GM18858 (cell line): Measurements from ENCODE around the gene RAP1GDS1.
A peak's percentile ranks its signal among the peaks of the same experiment; 100 is the strongest.
"Not testable (repeated sequence)": the region's sequence is repeated elsewhere in the genome, so short reads cannot be mapped to it uniquely, and the experiment has no call there.

Source experiments
- ATAC-seq: cut with Tn5 transposase; IDR thresholded peaks from one replicate; pipeline ENCODE4 v1.9.1; 2021; ENCODE audit not compliant: unreplicated experiment

Gene RAP1GDS1

DNA sequence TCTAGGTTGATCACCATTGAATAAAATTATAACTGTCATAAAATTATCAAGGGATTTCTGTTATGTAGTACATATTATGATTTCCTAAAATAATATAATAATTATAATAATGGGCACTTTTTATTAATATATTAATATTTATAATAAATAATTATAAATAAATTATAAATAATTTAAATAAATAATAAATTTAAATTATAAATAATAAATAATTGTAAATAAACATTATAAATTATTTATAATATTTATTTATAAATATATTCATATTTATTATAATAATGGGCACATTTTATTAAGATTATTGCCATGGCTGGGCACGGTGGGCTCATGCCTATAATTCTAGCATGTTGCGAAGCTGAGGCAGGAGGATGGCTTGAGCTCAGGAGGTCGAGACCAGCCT is 24.5 kb downstream of the RAP1GDS1 start:
- ATAC-seq, result no peak

DNA sequence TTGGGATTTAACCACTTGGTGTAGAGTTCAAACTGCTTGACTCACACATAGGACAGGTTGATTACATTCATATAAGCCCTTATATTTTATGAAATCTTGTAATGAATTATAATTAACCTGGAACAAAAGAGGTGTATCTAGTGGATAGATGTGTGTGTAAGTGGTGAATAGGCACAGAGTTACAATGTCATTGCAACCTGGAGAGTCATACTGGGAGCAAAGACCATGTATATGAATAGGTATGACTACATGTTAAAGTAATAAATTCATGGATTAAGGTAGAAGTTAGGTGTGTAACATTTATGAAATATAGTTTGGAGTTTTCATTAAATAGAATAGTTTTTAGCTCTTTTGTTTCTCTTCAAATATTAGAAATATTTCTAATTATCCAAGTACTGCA is 26.1 kb downstream of the RAP1GDS1 start:
- no peak for ATAC-seq

DNA sequence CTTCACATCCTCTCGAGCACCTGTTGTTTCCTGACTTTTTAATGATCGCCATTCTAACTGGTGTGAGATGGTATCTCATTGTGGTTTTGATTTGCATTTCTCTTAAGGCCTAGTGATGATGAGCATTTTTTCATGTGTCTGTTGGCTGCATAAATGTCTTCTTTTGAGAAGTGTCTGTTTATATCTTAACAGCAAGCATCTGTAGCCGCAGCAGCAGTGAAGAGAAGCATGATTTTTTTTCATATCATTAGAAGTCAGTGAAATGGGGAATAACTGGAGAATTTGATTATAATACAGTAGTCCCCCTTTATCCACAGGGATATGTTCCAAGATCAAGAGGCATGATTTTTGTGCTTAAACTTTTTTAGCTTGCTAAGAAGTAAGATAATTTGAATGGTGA is 27.5 kb downstream of the RAP1GDS1 start:
- not testable (repeated sequence) for ATAC-seq

DNA sequence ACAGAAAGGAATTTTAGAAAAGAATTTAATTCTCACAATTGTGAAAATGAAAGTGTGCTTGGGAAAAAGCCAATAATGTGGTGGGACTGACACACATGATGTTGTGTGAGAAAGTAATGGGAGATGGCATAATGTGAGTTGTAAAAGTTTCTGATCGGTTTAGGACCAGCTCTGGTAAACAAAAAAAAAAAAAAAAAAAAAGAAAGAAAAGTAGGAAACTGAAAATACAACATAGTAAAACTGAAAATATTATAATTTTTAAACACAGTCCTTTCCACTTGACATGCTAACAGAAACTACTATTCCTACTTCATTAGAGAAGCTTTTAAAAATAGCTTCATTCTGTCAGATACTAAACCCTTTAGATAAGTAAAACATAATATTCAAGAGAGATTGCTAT is 28.2 kb downstream of the RAP1GDS1 start:
- peak; percentile 73 for ATAC-seq

DNA sequence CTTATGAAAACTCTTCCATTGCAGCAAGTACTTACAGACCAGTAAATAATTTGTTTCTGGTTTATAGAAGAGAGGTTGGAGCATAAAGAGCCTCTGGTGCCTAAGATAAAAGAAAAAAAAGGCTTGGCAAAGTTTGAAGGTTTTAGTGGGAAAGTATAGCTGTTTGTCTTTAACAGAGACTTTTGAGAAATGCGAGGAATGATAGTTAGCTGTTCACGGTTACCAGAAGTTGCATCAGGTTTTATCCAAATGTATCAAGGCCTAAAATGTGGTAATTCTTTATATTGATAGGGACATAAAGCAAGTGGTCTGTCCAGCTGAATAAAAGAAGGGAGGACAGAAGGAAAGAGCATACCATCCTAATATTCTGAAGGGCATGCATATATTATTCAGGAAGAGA is 29.3 kb downstream of the RAP1GDS1 start:
- ATAC-seq, result no peak

DNA sequence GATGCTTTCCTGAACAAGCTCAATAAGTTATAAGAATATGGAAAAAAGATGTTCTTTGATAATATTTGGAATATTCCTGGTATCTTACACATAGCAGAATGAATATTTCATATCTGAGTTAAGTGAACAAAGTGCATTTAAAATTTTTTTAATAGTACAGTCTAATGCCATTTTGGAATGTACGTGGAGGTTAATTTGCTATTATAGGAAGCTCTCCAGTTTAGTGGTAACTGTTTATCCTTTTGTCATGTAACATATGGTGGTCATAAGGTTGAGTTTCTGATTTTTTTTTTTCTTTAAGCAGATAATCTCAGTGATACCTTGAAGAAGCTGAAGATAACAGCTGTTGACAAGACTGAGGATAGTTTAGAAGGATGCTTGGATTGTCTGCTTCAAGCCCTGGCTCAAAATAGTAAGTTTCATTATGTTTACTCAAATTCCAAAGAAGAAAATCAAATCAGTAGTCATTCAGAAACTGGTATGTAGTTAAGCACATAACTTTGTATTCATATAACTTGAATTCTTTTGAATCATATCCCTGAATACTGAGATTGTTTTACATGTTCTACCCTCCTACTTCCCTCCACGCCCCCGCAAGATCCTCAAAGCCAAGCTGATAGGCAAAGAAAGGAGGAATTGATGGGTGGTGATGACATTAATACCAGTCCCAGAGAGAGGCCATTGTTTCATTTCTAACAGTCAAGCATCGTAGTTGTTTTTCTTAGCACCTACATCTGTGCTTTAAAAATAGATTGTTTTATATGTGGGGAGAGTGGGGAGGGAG is 32.1 kb downstream of the RAP1GDS1 start:
- ATAC-seq, result no peak

DNA sequence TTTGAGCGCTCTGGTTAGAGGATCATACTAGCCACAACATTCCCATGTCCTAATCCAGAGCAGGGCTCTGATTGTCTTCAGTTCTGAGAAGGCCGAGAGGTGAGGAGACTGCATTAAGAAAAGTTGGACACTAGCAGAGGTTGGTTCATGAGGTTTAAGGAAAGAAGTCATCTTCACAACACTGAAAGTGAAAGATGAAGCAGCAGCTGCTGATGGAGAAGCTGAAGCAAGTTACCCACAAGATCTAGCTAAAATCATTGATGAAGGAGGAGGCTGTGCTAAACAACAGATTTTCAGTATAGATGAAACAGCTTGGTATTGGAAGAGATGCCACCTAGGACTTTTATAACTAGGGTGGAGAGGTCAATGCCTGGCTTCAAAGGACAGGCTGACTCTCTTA is 36.8 kb downstream of the RAP1GDS1 start:
- ATAC-seq, result no peak

DNA sequence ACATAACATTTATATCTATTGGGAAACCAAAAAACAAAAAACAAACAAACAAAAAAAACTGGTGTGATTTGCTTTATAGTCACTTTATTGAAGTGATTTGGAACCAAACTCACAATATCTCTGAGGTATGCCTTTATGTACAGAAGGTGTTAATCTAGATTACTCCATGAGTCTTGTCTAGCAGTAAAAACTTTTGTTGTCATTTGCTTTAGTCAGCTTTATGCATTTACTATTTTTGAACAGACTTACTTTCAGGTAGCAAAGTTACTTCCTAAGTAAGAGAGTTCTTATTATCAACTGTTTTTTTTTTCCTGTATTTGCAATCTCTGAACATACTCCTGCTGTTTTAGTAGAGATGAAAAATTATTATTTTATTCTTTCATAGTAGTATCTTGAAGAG is 39.5 kb downstream of the RAP1GDS1 start:
- ATAC-seq, result no peak

DNA sequence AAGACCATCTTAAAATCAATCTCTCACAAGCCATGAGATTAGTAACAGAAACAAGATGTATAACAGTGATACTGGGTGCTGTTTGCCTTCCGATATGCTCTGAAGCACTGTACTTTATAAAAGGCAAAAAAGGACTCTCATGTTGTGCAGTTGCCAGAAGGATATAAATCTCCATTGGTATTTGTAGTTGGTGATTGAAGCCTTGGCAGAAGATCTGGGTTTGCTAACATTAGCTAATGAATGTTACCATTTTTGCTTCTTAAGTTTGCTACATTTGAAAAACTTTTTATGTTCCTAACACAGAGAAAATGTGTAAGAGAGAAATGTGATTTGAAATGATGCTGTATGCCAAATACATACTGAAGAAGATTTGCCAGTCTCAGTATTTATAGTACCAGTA is 44.4 kb downstream of the RAP1GDS1 start:
- ATAC-seq, result no peak

DNA sequence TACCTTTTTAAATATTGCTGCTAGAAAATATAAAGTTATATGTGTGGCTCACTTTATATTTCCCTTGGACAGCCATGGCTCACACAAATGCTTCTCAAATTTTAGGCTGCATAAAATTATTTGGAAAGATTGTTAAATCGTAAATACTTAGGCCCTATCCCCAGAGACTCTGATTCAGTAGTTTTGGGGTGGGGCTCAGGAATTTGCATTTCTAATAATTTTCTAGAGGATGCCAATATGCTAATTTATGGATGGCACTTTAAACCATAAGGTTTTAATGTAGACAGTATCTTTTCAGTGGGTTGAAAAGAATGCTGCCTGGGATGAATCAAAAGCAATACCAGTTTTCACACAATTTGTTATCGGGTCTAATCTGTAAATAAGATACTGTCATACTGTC is 49.7 kb downstream of the RAP1GDS1 start:
- no peak for ATAC-seq

DNA sequence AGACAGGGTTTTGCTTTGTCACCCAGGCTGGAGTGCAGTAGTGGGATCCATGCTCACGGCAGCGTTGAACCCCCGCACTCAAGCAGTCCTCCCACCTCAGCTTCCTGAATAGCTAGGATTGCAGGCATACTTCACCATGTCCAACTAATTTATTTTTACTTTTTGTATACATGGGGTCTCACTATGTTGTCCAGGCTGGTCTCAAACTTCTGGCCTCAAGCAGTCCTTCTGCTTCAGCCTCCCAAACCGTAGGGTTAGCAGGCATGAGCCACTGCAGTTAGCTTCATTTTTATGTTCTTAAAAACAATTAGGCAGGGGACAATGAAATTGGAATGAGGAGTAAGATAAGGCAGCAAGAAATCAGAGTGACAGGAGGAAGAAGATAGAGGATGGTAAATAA is 50.5 kb downstream of the RAP1GDS1 start:
- no peak for ATAC-seq

DNA sequence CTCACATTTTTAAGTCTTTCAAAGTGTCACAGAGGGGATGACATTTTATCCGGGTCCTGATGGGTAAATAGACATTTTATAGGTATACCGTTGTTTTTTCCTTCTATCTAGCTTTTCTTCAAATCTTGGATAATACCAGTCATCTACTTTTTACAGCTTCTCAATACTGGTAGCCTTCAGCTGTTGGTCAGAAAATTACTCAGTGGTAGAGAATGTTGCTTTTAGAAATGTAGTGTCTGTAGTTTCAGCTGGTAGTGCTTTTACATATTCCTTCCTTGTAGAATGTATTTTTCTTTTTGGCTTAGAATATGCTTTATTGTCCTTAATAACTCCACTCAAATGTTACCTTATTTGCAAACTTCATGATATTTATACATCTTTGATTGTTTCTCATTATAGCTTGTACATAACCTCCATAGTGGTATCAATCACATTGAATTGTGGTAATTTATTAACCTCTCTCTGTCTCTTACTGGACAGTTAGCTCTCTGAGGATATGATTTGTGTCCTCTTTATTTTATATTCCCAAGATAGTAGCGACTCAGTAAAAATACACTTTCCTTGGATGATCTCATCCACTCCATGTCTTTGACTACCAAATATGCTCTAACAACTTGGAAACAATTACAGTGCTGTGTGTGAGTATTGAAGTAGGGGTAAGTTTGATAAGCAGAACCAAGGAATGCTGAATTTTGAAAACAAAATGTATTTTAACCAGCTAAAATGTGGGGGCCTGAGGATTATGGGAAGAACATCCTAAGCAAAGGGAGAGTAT is 53.8 kb downstream of the RAP1GDS1 start:
- no peak for ATAC-seq

DNA sequence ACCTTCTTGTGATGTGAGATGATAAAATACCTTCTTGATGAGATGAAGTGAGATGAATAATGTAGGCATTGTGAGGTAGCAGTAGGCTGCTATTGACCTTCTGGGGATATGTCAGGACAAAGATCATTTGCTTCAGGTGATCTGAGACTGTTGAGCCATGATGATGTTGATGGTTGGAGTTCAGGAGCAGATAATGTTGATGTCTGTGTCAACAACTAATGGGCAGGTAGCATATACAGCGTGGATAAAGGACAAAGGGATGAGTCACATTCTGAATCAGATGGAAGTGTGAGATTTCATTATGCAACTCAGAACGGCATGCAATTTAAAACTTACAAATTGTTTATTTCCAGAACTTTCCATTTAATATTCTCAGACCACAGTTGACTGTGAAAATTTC is 57.3 kb downstream of the RAP1GDS1 start:
- ATAC-seq, result no peak

DNA sequence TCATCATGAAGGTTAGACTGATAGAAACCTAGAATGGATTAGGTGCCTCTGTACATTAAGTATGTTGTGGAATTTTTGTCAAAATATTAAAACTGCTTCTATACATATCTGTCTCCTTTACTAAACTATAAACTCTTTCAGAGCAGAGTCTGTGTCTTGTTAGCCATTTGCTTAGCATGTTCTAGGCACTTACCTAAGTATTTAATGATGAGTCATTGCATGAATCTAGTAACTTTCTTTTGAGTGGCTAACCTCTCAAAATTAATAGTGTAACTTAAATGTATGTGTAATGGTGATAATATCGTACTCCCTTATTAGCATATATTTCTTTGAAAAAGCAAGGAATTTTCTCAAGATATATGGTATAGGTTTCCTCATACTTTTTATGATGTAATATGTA is 57.8 kb downstream of the RAP1GDS1 start:
- no peak for ATAC-seq

DNA sequence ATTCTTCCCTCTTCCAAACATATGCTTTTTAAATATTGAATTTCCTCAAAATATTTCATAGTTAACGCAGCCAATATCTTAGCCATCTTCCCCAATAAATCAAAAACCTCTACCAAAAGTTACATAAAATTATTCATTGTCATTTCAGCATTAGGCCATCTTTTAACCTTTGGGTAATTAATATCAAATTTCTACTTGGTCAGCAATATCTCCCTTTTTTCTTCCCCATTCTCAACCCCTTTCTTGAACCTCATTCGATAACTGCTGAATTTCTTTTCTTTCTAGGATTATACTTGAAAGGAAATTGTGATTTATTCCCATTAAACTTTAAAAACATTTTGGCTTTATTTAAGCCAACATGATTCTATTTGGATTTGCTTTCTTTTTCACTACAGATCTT is 65.0 kb downstream of the RAP1GDS1 start:
- ATAC-seq, result no peak

DNA sequence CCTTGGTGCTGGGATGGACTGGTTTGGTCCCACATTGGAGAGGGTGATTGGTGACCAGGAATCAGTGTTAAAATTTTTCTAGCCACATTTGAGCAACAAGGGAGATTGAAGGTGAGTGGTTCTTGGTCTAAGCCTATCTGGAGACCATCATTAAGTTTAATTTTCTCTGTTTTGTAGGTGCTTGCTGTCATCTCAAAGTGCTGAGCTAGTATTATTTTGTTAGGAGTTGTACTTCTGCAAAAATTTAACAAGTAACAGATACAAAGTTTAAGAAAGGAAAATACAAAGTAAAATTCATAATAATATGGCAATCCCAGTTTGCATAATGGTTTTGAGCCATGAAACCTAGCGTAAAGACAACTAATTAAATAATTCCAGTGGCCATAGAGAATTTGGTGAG is 66.5 kb downstream of the RAP1GDS1 start:
- ATAC-seq, result no peak

DNA sequence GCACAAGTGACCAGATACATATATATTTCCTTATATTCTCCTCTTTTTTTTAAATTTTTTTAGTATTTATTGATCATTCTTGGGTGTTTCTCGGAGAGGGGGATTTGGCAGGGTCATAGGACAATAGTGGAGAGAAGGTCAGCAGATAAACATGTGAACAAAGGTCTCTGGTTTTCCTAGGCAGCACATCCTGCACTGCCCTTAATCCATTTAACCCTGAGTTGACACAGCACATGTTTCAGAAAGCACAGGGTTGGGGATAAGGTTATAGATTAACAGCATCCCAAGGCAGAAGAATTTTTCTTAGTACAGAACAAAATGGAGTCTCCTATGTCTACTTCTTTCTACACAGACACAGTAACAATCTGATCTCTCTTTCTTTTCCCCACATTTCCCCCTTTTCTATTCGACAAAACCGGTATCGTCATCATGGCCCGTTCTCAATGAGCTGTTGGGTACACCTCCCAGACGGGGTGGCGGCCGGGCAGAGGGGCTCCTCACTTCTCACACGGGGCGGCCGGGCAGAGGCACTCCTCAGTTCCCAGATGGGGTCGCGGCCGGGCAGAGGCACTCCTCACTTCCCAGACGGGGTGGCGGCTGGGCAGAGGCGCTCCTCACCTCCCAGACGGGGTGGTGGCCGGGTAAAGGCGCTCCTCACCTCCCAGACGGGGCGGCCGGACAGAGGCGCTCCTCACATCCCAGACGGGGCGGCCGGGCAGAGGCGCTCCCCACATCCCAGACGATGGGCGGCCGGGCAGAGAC is 68.9 kb downstream of the RAP1GDS1 start:
- not testable (repeated sequence) for ATAC-seq

DNA sequence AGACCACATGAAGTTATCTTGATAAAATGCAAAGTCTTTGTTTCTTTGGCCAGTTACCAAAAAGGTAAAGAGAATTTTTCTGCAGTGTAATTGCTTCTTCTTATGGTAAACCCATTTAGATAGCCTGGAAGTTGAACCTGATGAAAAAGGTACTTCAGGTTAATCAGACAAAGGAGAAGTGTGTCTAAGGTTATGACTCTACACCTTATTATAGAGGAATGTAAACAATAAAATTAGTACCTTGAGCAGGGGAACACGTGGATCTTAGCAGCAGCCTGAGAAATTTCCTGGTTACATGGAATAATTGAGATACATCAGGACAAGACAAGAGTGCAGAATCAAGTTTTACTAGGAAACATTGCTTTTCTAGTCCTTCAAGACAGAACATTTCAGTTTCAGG is 70.8 kb downstream of the RAP1GDS1 start:
- no peak for ATAC-seq

DNA sequence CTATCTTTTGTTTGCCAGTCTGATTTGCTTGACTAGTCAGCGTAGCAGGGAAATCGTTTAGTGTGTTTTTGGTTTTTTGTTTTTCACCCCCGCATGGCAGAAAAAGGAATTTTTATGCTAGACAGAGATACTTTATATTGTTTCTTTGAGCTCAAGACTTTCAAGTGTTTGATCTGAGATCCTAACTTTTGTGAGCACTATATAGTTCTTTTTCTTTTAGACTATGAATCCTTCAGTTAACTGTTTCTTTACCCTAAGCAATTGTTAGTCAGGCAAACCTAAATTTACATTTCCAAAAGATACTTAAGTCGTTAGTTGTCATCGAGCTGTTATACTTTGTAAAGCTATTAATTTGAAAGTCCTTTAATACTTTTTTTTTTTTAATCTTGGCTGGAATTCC is 73.3 kb downstream of the RAP1GDS1 start:
- ATAC-seq, result no peak

DNA sequence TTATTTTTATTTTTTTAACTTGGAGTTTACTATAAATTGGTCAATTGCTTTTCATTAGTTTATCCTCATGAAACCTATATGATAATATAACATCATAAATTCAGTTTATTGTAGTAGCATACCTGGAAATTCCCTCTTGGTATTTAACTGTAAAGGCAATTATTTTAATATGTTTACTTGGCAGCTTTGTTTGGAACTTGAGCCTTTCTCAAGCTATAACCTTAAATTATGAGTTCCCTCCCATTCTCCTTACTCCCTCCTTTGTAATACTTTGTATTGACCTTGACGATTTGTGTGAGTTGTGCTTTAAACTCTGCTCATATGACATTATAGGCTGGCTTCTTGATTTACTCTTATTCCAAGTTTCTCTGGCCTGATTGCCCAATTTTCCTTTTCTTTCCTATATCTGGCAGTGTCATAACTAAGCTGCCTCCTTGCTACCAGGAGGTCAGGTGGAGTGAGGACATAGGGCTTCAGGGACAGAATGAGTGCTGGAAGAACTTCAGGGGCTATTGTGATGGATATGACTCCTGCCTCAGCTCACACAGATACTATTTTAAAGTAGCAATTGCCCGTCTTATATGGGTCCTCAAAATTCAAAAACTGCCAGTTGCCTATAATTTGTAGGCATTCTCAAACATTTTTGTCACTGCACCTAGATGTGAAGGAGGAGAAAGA is 77.7 kb downstream of the RAP1GDS1 start:
- no peak for ATAC-seq

DNA sequence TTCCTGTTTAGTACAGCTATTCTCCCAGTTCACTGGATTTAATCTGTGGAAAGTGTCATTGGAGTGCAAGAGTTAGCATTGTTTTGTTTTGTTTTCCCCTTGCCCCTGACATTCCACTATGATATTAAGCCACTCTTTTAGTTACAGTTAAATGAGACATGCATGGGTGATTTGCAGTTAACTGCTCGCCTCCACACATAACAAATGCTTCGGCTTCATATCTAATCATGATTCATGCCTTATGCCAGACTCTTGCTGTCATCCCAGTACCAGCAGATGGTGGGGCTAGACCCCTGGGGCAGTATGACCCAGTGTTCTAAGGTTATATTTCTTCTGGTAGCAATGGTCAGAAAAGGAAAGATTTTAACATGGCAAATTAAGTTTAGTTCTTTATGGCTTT is 80.1 kb downstream of the RAP1GDS1 start:
- ATAC-seq, result no peak
